Astrocyte (in vitro differentiated cells and primary cell): ENCODE measurements around the gene SPATA2. TPM values are rescaled to one million over a fixed set of nuclear protein-coding genes. Genes with fewer than 3 reads are reported as not detected.

Experiments used
- DNase-seq: peaks from one replicate; pipeline ENCODE4 v3.0.0-alpha.2; 2010; ENCODE audit warnings: low read depth
- FAIRE-seq: peaks from 2 replicates; lab custom pipeline; 2011; peaks lifted over from hg19 to GRCh38; lab: Jason Lieb, UNC
- H2AFZ ChIP-seq: 2 replicates; pipeline ENCODE4 v1.6.0; 2012; ENCODE audit warnings: low read depth, low read length, inconsistent platforms
- H3K27ac ChIP-seq: 2 replicates; pipeline ENCODE4 v1.5.1; 2011; ENCODE audit warnings: low read depth, low read length, inconsistent platforms
- H3K27me3 ChIP-seq: 2 replicates; pipeline ENCODE4 v1.6.0; 2011; ENCODE audit warnings: low read length, inconsistent platforms; ENCODE audit not compliant: insufficient read depth
- H3K36me3 ChIP-seq: 2 replicates; pipeline ENCODE4 v1.5.1; 2011; ENCODE audit warnings: low read length, inconsistent platforms; ENCODE audit not compliant: insufficient read depth
- H3K4me1 ChIP-seq: 2 replicates; pipeline ENCODE4 v1.5.1; 2011; ENCODE audit warnings: low read length, inconsistent platforms; ENCODE audit not compliant: insufficient read depth
- H3K4me2 ChIP-seq: 2 replicates; pipeline ENCODE4 v1.6.0; 2012; ENCODE audit warnings: low read length, inconsistent platforms
- H3K4me3 ChIP-seq: 2 replicates; pipeline ENCODE4 v1.5.1; 2011; ENCODE audit warnings: low read depth, mild to moderate bottlenecking, low read length, inconsistent platforms; ENCODE audit not compliant: insufficient read depth
- H3K79me2 ChIP-seq: 2 replicates; pipeline ENCODE4 v1.6.0; 2012; ENCODE audit warnings: mild to moderate bottlenecking, low read length, inconsistent platforms; ENCODE audit not compliant: insufficient read depth
- H3K9ac ChIP-seq: 2 replicates; pipeline ENCODE4 v1.6.0; 2012; ENCODE audit warnings: mild to moderate bottlenecking, low read length, inconsistent platforms
- H3K9me3 ChIP-seq: 2 replicates; pipeline ENCODE4 v1.5.1; 2012; ENCODE audit warnings: low read depth, mild to moderate bottlenecking, low read length, inconsistent platforms; ENCODE audit not compliant: insufficient read depth
- H4K20me1 ChIP-seq: 2 replicates; pipeline ENCODE4 v1.6.0; 2012; ENCODE audit warnings: low read length, inconsistent platforms; ENCODE audit not compliant: insufficient read depth
- H3K27ac Mint-ChIP-seq: one replicate; pipeline ENCODE4 v1.8.0; 2021; ENCODE audit warnings: mild to moderate bottlenecking, mixed read lengths; ENCODE audit not compliant: unreplicated experiment
- H3K27me3 Mint-ChIP-seq: one replicate; pipeline ENCODE4 v1.8.0; 2021; ENCODE audit warnings: low read depth, mixed read lengths; ENCODE audit not compliant: unreplicated experiment
- H3K36me3 Mint-ChIP-seq: one replicate; pipeline ENCODE4 v1.8.0; 2021; ENCODE audit warnings: low read depth, mixed read lengths; ENCODE audit not compliant: unreplicated experiment
- H3K4me1 Mint-ChIP-seq: one replicate; pipeline ENCODE4 v1.8.0; 2021; ENCODE audit warnings: low read depth, mixed read lengths; ENCODE audit not compliant: unreplicated experiment
- H3K4me3 Mint-ChIP-seq: one replicate; pipeline ENCODE4 v1.8.0; 2021; ENCODE audit warnings: mild to moderate bottlenecking, moderate library complexity, mixed read lengths; ENCODE audit not compliant: unreplicated experiment
- H3K9me3 Mint-ChIP-seq: one replicate; pipeline ENCODE4 v1.8.0; 2021; ENCODE audit warnings: mild to moderate bottlenecking, mixed read lengths; ENCODE audit not compliant: unreplicated experiment
- CTCF ChIP-seq: IDR thresholded peaks from 2 replicates; pipeline ENCODE4 v1.5.1; 2011; ENCODE audit warnings: low read depth, mild to moderate bottlenecking, inconsistent platforms, low read length, moderate library complexity; ENCODE audit not compliant: insufficient read depth
- EZH2 ChIP-seq: IDR thresholded peaks from 2 replicates; pipeline ENCODE4 v1.6.1; 2012; ENCODE audit warnings: mild to moderate bottlenecking, low read length, inconsistent platforms; ENCODE audit not compliant: insufficient read depth
- total RNA-seq: library from RNA; stranded (reverse); gene quantifications from 2 replicates; pipeline ENCODE4 v1.2.1, GENCODE V29; 2021

SPATA2 gene
- total RNA-seq, 1 donor from 2014 or later, result 7.3 TPM

- H3K9me3 ChIP-seq, result no peaks in the 10 kb centered on the region
- DNase-seq (no peak), FAIRE-seq (no peak)
- H3K27ac ChIP-seq, result no peak overlapping the region
- H3K79me2 ChIP-seq, result no peaks in the 10 kb centered on the region
- no peaks in the 10 kb centered on the region for H3K27me3 Mint-ChIP-seq
- H3K4me1 Mint-ChIP-seq, result peaks cover 51% of the 10 kb centered on the region
- no peak overlapping the region for H3K4me3 Mint-ChIP-seq
- peaks cover 4% of the 10 kb centered on the region for H3K36me3 Mint-ChIP-seq
- H3K27me3 ChIP-seq, result no peaks in the 10 kb centered on the region
- no peak overlapping the region for H2AFZ ChIP-seq
- H3K9me3 Mint-ChIP-seq, result peaks cover 2% of the 10 kb centered on the region
- no peak overlapping the region for H3K27ac Mint-ChIP-seq
- peak overlapping the region; percentile 22 for H3K4me2 ChIP-seq
- no peak for TF ChIP-seq EZH2
- TF ChIP-seq CTCF, result no peak
- H3K9ac ChIP-seq, result no peak overlapping the region
- H3K4me3 ChIP-seq, result no peak overlapping the region
- H3K4me1 ChIP-seq, result peaks cover 28% of the 10 kb centered on the region
- peaks cover 2% of the 10 kb centered on the region for H3K36me3 ChIP-seq
- peaks cover 12% of the 10 kb centered on the region for H4K20me1 ChIP-seq
These were observed 24.6 kb downstream of the SPATA2 start for GRCh38 chr20:49890471-49891361.

DNA sequence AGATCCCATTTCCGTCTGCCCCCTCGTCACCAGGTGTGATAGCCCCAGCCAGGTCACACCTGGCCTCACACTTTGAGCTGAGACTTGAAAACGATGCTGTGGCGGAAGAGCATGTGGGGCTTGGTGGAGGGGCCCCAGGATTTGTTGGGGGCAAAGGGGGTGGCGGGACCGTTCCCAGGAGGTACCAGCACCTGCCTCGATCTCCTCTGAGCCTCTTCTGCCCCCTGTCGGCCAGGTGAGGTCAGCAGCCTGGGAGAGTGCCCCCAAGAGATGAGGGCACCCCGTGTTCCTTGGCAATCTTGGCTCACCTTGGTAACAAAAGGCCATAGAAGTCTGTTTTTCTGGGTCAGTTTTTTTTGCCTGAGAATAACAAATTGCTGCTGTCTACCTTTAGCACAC is 25.4 kb downstream of the SPATA2 start:
- H3K4me2 ChIP-seq, result no peak overlapping the region
- H3K79me2 ChIP-seq, result no peaks in the 10 kb centered on the region
- Mint-ChIP-seq H3K9me3 (peaks cover 2% of the 10 kb centered on the region), H3K27ac (no peak overlapping the region), H3K27me3 (no peaks in the 10 kb centered on the region), H3K36me3 (peaks cover 4% of the 10 kb centered on the region), H3K4me3 (no peak overlapping the region), H3K4me1 (peaks cover 51% of the 10 kb centered on the region)
- H3K4me1 ChIP-seq, result peaks cover 28% of the 10 kb centered on the region
- no peaks in the 10 kb centered on the region for H3K27me3 ChIP-seq
- FAIRE-seq, result no peak
- H3K9ac ChIP-seq, result no peak overlapping the region
- no peak overlapping the region for H2AFZ ChIP-seq
- peaks cover 2% of the 10 kb centered on the region for H3K36me3 ChIP-seq
- H3K9me3 ChIP-seq, result no peaks in the 10 kb centered on the region
- H4K20me1 ChIP-seq, result peaks cover 12% of the 10 kb centered on the region
- H3K4me3 ChIP-seq, result no peak overlapping the region
- TF ChIP-seq EZH2 (no peak), CTCF (no peak)
- no peak for DNase-seq
- no peak overlapping the region for H3K27ac ChIP-seq
